Body of pancreas (tissue), 4 donors: Measurements from ENCODE around the gene TAPT1.

Source experiments
- CTCF ChIP-seq, 7 experiments: fragments of 450-650 bp in 4 of 7; fragments of 200-600 bp in 3 of 7; sonication (generic) in 3 of 7; IDR thresholded peaks; one replicate each; pipeline ENCODE4 v1.5.1; 2016 to 2019; ENCODE audit warnings: antibody characterized with exemption in 7 of 7
- POLR2A ChIP-seq, 3 donors: fragments of 450-650 bp; IDR thresholded peaks; one replicate each; pipeline ENCODE4 v1.6.1; 2016; ENCODE audit warnings: antibody characterized with exemption in 3 of 3, mild to moderate bottlenecking in 2 of 3

DNA sequence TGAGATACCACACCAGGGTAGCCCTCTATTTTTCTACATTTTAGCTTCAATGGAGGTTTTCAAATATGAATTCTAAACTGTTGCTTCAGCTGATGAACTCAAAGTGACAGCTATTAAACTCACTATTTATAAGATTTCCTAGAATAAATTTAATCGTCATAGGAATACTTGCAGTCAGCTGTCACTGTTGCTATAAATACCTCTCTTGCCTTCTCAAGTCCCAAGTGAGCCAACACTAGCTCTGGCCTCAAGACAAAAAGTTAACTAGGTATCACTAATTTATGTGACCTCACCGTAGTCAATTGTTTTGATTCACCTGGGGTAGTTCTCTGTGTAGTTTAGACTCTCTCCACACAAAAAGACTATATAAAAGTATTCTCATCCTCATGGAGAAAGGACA lies 108.2 kb downstream of the TAPT1 start:
- TF ChIP-seq CTCF (IDR thresholded peaks at IDR 0.05) (no peak), POLR2A (IDR thresholded peaks at IDR 0.05) (no peak)
